Stimulated activated naive CD8-positive, alpha-beta T cell treated with anti-CD3 and anti-CD28 coated beads, Interleukin-15, amount 100 ng/mL, for 72 hours (primary cell): Measurements from ENCODE around the gene RPS19.

Experiments used
- ATAC-seq: fragments of 150-1000 bp; cut with Tn5 transposase; 2 replicates; pipeline ENCODE4 v1.10.0; 2021; ENCODE audit warnings: mild to moderate bottlenecking, moderate library complexity
- DNase-seq, 2 donors: peaks; one replicate each; pipeline ENCODE4 v3.0.0; 2021 to 2022
- H3K27ac Mint-ChIP-seq, 2 donors: one replicate each; pipeline ENCODE4 v1.8.0; 2022; ENCODE audit warnings: mild to moderate bottlenecking in 2 of 2, mixed read lengths in 2 of 2, moderate library complexity in 2 of 2
- H3K27me3 Mint-ChIP-seq: one replicate; pipeline ENCODE4 v1.8.0; 2022; ENCODE audit warnings: mixed read lengths
- H3K4me1 Mint-ChIP-seq: one replicate; pipeline ENCODE4 v1.8.0; 2022; ENCODE audit warnings: mild to moderate bottlenecking, mixed read lengths
- H3K4me3 Mint-ChIP-seq, 2 donors: one replicate each; pipeline ENCODE4 v1.8.0; 2022; ENCODE audit warnings: mild to moderate bottlenecking in 2 of 2, mixed read lengths in 2 of 2, moderate library complexity in 1 of 2
- H3K9me3 Mint-ChIP-seq, 2 donors: one replicate each; pipeline ENCODE4 v1.8.0; 2022; ENCODE audit warnings: mixed read lengths in 2 of 2

RPS19 gene

DNA sequence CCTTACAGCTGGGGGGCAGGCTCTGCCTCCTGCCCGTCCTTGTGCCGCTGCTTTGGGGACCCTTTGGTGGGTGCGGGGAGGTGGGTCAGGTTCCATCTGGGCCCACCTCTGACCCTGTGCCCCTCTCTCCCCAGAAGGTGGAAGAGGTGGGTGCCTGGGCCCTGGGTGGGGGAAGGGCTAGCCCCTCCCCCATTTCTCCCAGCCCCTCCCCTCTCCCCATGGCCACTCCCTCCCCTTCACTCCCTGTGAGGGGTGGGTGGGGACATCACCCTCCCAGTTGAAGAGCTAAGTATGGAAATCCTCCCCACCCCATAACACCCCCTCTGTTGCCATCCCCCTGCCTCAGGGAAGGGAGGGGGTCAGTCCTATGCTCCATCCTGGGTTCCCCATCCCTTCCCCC lies 37.1 kb downstream of the RPS19 start:
- ATAC-seq: peak; percentile 2
- H3K4me1 Mint-ChIP-seq: peaks cover 90% of the 10 kb centered on the region
- H3K27me3 Mint-ChIP-seq: no peaks in the 10 kb centered on the region
- no peak overlapping the region for H3K27ac Mint-ChIP-seq
- no peak overlapping the region for H3K4me3 Mint-ChIP-seq
- no peaks in the 10 kb centered on the region for H3K9me3 Mint-ChIP-seq
- no peak for DNase-seq

DNA sequence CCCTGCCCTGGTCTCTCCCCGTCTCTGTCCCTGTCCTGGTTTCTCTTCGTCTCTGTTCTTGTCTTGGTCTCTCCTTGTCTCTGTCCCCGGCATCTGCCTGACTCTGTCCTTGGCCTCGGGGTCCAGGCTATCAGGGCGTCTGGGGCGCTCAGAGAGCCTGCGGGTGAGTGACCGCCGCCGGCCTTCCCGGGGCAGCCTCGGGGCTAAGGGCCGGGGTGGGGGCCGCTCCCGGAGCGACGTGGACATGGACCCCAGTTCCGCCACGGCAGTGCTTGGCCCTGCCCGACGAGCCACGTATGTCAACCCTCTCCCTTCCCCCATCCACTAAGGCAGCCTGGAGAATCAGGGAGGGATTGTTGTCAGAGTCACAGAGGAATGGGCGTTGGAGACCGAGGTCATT lies 37.8 kb downstream of the RPS19 start:
- no peaks in the 10 kb centered on the region for H3K9me3 Mint-ChIP-seq
- no peaks in the 10 kb centered on the region for H3K27me3 Mint-ChIP-seq
- peaks cover 90% of the 10 kb centered on the region for H3K4me1 Mint-ChIP-seq
- H3K27ac Mint-ChIP-seq: peak overlapping the region in 1 of 2 donors; percentile 3
- DNase-seq (no peak), ATAC-seq (no peak)
- H3K4me3 Mint-ChIP-seq: peak overlapping the region in 1 of 2 donors; percentile 7

DNA sequence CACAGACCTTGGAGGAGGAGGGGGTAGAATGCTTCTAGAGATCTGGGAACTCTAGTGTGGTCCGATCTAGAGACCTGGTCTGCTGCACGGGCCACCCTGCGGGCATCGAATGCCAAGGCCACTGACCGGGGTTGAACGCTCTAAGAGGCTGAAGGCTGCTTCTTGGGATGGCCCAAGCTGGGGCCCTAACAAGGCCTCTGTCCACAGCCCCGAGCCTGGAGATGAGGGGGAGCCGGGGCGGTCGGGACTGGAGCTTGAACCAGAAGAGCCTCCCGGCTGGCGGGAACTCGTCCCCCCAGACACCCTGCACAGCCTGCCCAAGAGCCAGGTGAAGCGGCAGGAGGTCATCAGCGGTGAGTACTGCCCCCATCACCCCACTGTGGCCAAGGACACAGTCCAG lies 38.2 kb downstream of the RPS19 start:
- Mint-ChIP-seq H3K9me3 (no peaks in the 10 kb centered on the region), H3K4me1 (peaks cover 90% of the 10 kb centered on the region), H3K27ac (no peak overlapping the region), H3K27me3 (no peaks in the 10 kb centered on the region), H3K4me3 (no peak overlapping the region)
- ATAC-seq (no peak), DNase-seq (no peak)

DNA sequence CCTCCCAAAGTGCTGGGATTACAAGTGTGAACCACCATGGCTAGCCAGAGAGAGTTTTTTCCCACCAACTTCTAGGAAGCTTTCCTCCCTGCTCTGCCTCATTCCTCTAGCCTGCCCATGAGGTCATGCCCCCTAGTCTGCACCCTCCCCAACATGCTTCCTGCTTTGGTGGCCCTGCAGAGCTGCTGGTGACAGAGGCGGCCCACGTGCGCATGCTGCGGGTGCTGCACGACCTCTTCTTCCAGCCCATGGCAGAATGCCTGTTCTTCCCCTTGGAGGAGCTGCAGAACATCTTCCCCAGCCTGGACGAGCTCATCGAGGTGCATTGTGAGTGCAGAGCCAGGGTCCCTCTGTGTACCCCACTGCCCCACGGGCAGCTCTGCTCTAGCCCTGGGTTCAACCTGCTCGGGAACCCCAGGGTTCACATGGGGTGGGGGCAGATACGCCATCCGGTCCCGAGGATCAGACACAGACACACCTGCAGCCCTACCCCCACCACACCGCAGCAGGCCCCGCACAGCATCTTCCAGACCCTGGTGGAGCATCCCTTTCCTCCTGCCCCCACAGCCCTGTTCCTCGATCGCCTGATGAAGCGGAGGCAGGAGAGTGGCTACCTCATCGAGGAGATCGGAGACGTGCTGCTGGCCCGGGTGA lies 41.8 kb downstream of the RPS19 start:
- peaks cover 91% of the 10 kb centered on the region for H3K4me1 Mint-ChIP-seq

DNA sequence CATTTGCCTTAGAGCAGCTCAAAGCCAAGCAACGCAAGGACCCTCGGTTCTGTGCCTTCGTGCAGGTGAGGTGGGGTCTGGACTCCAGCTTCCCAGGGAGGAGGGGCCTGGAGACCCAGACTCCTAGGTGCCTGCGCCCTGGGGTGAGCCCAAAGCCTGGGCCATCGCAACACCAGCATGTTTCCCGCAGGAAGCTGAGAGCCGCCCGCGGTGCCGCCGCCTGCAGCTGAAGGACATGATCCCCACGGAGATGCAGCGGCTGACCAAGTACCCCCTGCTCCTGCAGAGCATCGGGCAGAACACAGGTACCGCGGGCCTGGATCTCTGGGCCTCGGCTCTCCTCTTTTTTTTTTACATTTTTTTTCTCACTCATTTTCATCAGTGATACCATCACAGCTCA lies 42.5 kb downstream of the RPS19 start:
- Mint-ChIP-seq H3K9me3 (no peaks in the 10 kb centered on the region), H3K4me1 (peaks cover 93% of the 10 kb centered on the region), H3K27ac (no peak overlapping the region), H3K4me3 (no peak overlapping the region), H3K27me3 (no peaks in the 10 kb centered on the region)
- ATAC-seq: no peak
- no peak for DNase-seq

More for the DNA sequence above, 41.8 kb downstream of the RPS19 start:
- H3K9me3 Mint-ChIP-seq: no peaks in the 10 kb centered on the region
- no peak for ATAC-seq
- H3K27ac Mint-ChIP-seq: peak overlapping the region in 1 of 2 donors; percentile 95
- H3K4me3 Mint-ChIP-seq: no peak overlapping the region
- no peak for DNase-seq
- no peaks in the 10 kb centered on the region for H3K27me3 Mint-ChIP-seq

DNA sequence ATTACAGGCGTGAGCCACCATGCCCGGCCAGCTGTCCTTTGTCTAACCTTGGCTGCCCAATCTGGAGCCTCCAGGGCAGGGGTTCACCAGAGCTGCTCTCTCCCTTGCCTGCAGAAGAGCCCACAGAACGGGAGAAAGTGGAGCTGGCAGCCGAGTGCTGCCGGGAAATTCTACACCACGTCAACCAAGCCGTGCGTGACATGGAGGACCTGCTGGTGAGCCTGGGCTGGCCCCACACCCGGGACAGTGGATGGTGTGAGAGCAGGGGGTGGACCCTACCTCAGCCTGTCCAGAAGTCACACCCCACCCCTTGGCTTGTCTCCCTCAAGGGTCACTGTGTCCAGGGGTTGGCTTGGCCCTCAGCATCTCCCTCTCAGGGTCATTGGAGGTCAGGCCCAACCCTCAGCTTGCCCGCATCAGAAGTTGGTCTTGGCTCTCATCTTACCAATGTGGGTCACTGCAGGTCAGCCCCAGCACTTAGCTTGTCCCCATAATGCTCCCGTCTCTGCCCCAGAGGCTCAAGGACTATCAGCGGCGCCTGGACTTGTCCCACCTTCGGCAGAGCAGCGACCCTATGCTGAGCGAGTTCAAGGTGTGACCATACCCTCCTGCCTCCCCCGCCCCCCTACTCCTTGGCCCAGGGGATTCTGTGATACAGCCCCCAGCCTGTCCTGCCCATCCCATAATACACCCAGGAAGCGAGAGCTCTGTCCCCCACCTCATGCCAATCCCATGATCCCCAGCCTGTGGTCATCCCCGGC lies 43.3 kb downstream of the RPS19 start:
- ATAC-seq: no peak
- no peaks in the 10 kb centered on the region for H3K9me3 Mint-ChIP-seq
- H3K4me1 Mint-ChIP-seq: peaks cover 85% of the 10 kb centered on the region
- H3K27me3 Mint-ChIP-seq: no peaks in the 10 kb centered on the region
- DNase-seq: no peak
- peak overlapping the region in 1 of 2 donors; percentile 80 for H3K27ac Mint-ChIP-seq
- H3K4me3 Mint-ChIP-seq: no peak overlapping the region

DNA sequence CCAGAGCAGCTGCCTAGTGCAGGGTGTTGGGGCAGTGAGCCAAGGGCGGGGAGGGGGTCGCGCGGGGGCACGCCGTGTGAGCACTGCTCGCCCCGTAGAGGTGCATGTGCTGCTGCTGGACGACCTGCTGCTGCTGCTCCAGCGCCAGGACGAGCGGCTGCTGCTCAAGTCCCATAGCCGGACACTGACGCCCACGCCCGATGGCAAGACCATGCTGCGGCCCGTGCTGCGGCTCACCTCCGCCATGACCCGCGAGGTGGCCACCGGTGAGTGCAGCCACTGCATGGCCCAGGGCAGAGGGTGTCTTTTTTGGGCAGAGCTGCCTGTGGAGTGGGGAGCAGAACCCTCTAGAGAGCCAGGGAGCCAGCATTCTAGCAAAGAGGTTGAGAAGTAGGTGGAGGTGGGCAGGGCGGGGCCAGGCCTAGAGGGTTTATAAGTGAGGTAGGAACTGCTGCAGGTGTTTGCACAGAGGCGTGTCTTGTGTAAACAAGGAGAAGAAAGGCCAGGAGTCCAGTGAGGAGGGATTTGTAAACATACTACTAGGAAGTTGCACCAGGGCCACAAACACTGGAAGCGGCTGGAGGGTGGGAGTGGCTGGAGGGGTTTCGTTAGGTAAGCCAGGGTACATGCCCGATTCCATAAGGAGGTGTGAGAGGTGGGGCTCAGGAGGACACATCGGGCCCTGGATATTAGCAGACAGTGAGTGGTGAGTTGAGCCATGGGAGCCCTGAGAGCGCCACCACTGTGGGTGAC lies 44.2 kb downstream of the RPS19 start:
- no peak overlapping the region for H3K4me3 Mint-ChIP-seq
- ATAC-seq: no peak
- no peaks in the 10 kb centered on the region for H3K9me3 Mint-ChIP-seq
- DNase-seq: no peak
- H3K27me3 Mint-ChIP-seq: no peaks in the 10 kb centered on the region
- peaks cover 87% of the 10 kb centered on the region for H3K4me1 Mint-ChIP-seq
- H3K27ac Mint-ChIP-seq: peak overlapping the region in 1 of 2 donors; percentile 20

DNA sequence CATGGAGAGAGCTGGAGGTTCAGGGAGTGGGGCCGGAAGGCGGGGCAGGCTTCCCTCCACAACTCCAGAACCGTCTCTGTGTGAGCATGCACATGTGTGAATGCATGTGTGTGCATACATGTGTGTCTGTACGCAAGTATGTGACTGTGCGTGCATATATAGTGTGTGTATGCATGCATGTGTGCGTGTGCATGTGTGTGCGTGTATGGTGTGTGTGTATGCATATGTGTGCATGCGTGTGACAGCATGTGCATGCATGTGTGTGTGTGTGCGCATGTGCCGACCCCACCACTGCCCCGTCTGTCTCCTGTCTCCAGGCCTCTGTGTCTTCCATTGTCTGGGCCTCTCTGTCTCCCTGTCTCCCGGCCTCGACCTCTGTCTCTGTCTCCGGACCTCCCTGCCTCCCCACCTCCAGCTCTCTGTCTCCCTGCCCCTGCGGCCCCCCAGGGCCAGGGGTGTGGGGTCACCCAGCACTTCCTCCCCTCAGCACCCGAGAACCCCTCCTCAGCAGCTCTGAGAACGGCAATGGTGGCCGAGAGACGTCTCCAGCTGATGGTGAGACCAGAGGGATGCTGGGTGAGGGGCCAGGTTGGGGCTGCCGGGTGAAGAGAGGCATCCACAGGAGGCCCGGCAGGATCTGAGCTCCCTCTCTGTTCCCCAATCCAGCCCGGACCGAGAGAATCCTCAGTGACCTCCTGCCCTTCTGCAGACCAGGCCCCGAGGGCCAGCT lies 45.4 kb downstream of the RPS19 start:
- peak overlapping the region in 1 of 2 donors; percentile 75 for H3K27ac Mint-ChIP-seq
- no peak for DNase-seq
- no peak overlapping the region for H3K4me3 Mint-ChIP-seq
- ATAC-seq: no peak
- no peaks in the 10 kb centered on the region for H3K27me3 Mint-ChIP-seq
- H3K9me3 Mint-ChIP-seq: no peaks in the 10 kb centered on the region
- H3K4me1 Mint-ChIP-seq: peaks cover 83% of the 10 kb centered on the region

DNA sequence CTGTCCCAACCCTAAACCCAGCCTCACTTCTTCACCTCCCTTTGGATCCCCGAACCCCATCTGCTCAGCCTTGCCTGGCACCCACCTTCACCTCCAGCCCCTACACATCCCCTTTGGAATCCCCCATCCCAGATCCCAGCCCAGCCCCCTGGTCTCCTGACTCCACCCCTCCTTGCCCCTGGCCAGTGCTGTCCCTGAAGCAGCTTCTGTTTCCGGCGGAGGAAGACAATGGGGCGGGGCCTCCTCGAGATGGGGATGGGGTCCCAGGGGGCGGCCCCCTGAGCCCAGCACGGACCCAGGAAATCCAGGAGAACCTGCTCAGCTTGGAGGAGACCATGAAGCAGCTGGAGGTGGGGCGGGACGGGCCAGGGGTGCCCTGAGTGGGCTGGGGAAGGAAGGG lies 46.2 kb downstream of the RPS19 start:
- DNase-seq (no peak), ATAC-seq (no peak)
- no peak overlapping the region for H3K4me3 Mint-ChIP-seq
- H3K27me3 Mint-ChIP-seq: no peaks in the 10 kb centered on the region
- no peaks in the 10 kb centered on the region for H3K9me3 Mint-ChIP-seq
- peak overlapping the region; percentile 75 to 90 for H3K27ac Mint-ChIP-seq
- H3K4me1 Mint-ChIP-seq: peaks cover 84% of the 10 kb centered on the region

DNA sequence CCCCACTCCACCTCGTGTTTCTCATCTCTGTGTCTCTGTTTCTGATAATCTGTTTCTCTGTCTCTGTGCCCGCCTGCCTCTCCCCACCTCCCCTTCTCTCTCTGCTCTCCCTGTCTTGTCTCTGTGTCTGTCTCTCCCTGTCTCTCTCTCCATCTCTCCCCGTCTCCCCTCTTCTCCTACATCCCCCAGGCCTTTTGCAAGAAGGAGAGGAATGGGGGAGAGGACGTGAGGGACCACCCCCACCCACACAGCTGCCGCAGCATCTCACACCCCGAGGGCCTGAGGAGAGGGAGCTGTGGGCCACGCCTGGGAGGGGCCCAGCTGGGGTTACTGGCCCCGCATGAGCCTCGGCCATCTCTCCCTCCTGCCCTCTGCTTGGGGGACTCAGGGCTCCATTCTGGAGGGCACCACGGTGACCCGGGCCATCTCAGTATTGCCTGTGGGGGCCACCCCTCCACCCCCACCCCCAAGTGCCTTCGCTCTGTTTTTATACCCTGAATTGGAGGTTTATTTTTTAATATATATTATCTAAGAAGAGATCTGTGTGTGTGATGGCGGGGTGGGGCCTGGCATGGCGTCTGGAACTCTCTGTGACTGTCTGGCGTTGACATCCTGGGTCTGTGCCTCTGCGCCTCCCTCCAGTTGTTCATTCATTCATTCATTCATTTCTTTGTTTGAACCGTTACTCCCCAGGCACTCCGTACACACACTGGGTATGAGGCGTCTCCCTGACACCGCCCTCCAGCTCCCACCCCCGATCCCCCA lies 47.0 kb downstream of the RPS19 start:
- H3K27ac Mint-ChIP-seq: peak overlapping the region in 1 of 2 donors; percentile 47
- no peak for DNase-seq
- H3K27me3 Mint-ChIP-seq: no peaks in the 10 kb centered on the region
- no peaks in the 10 kb centered on the region for H3K9me3 Mint-ChIP-seq
- no peak overlapping the region for H3K4me3 Mint-ChIP-seq
- H3K4me1 Mint-ChIP-seq: peaks cover 85% of the 10 kb centered on the region
- ATAC-seq: no peak

DNA sequence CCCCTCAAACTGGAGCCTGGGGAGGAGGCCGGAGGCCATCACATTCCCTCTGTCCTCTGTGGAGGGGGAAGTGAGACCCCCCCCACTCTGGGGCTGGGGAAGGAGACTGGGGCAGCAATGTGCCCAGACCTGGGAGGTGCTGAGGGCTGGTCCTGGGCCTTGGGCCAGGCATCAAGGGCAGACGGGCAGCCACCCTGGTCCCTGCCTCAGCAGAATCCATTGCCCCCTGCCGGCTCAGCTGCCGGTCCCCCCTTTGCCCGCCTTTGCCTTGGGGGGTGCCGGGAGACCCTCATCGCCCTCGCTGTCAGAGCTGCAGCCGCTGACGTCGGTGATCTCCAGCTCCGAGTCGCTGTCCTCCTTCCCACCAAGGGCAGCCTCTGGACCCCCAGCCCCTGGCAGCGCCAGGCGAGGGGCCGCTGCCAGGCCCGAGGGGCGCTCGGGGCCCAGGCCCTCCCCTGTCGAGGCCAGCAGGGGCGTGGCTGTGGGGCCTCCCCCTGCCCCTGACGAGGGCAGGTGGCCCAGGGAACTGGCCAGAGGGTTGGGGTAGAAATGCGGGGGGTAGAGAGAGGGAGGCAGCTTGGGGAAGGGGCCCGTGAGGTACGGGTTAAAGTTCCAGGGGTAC lies 48.0 kb downstream of the RPS19 start:
- Mint-ChIP-seq H3K4me1 (peaks cover 82% of the 10 kb centered on the region), H3K27me3 (no peaks in the 10 kb centered on the region), H3K27ac (no peak overlapping the region), H3K9me3 (no peaks in the 10 kb centered on the region), H3K4me3 (no peak overlapping the region)
- DNase-seq: no peak
- ATAC-seq: no peak

DNA sequence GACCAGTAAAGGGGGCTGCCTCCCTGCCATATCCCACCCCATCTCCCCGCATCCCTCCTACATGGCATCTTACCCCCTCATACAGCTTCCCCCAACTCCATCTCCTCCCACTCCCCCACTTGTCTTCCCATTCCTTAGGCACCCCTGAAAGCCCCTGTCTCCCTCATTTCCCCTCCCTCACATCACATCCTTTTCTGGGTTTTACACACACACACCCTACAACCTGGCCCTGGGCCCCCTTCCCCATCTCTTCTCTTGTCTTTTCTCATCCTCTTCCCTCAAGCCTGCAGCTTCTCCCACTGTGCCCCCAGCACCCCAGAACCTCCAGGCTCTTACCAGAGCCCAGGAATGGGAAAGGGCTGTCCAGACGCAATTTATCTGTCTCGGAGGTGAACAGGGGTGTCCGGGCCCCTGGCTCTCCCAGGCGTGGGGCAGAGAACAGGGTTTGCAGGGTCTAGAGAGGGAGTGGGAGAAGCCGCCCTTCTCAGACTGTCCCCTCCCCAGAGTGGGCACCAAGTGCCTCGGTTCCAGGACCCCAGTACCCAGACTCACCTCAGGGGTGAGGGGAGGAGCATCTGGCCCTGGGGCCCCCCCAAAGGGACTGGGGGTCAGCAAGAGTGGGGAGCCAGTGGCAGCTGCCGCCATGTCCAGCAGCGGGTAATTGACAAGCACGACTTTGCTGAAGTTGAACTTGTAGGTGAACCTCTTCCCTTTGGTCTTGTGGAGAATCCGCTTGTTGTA lies 48.8 kb downstream of the RPS19 start:
- no peak overlapping the region for H3K4me3 Mint-ChIP-seq
- no peaks in the 10 kb centered on the region for H3K9me3 Mint-ChIP-seq
- H3K27ac Mint-ChIP-seq: peak overlapping the region in 1 of 2 donors; percentile 92
- no peak for DNase-seq
- peaks cover 83% of the 10 kb centered on the region for H3K4me1 Mint-ChIP-seq
- H3K27me3 Mint-ChIP-seq: no peaks in the 10 kb centered on the region
- no peak for ATAC-seq

DNA sequence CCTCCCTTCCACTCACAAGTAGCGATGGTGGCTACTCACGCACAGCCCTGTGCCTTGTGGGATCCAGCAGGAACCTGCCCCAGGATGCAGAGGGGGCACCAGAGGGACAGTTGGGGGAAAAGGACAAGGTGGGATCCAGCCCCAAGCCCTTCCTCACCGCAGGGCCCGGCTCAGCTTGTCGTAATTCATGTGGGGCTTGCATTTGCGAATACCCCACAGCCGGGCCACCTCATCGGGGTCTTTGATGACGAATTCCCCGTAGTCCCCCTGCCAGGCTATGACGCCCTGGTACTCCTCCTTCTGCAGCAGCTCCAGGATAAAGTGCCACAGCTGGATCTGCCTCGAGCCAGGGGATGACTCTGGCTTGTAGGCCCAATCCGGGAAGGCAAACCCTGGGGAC lies 49.7 kb downstream of the RPS19 start:
- H3K27ac Mint-ChIP-seq: peak overlapping the region in 1 of 2 donors; percentile 89
- no peaks in the 10 kb centered on the region for H3K27me3 Mint-ChIP-seq
- no peak for ATAC-seq
- H3K4me1 Mint-ChIP-seq: peaks cover 81% of the 10 kb centered on the region
- DNase-seq: no peak
- H3K4me3 Mint-ChIP-seq: no peak overlapping the region
- H3K9me3 Mint-ChIP-seq: no peaks in the 10 kb centered on the region
